ENCODE data around the gene LCP2.

LCP2 gene

GRCh38 chr5:170279459-170279817 lies 18.1 kb downstream of the LCP2 start:
- Histone ChIP-seq H3K9ac (ENCODE audit: low read length) (no peak overlapping the region), H3K4me1 (ENCODE audit: control insufficient read depth, low read depth, low read length) (peaks cover 26% of the 10 kb centered on the region)

GRCh38 chr5:170278611-170279458 lies 18.7 kb downstream of the LCP2 start:
- H3K36me3 ChIP-seq (ENCODE audit: control insufficient read depth, low read depth, low read length), result no peaks in the 10 kb centered on the region
- H3K27me3 ChIP-seq (ENCODE audit: control insufficient read depth, insufficient read depth, low read length), result peaks cover 7% of the 10 kb centered on the region
- H3K27ac ChIP-seq (ENCODE audit: low read length), result no peak overlapping the region
- no peak overlapping the region for H3K4me3 ChIP-seq (ENCODE audit: low read length)
- peaks cover 4% of the 10 kb centered on the region for H3K9me3 ChIP-seq (ENCODE audit: control insufficient read depth, low read depth, low read length)
- no peak overlapping the region for H3K9ac ChIP-seq (ENCODE audit: low read length)
- peaks cover 26% of the 10 kb centered on the region for H3K4me1 ChIP-seq (ENCODE audit: control insufficient read depth, low read depth, low read length)

More at GRCh38 chr5:170279459-170279817, 18.1 kb downstream of the LCP2 start:
- no peaks in the 10 kb centered on the region for H3K36me3 ChIP-seq (ENCODE audit: control insufficient read depth, low read depth, low read length)
- H3K9me3 ChIP-seq (ENCODE audit: control insufficient read depth, low read depth, low read length), result peaks cover 5% of the 10 kb centered on the region
- H3K4me3 ChIP-seq (ENCODE audit: low read length), result no peak overlapping the region
- H3K27ac ChIP-seq (ENCODE audit: low read length), result no peak overlapping the region
- H3K27me3 ChIP-seq (ENCODE audit: control insufficient read depth, insufficient read depth, low read length), result peaks cover 7% of the 10 kb centered on the region

GRCh38 chr5:170277867-170278281 lies 19.7 kb downstream of the LCP2 start:
- Histone ChIP-seq H3K4me1 (ENCODE audit: control insufficient read depth, low read depth, low read length) (peaks cover 29% of the 10 kb centered on the region), H3K9ac (ENCODE audit: low read length) (no peak overlapping the region), H3K27ac (ENCODE audit: low read length) (no peak overlapping the region), H3K9me3 (ENCODE audit: control insufficient read depth, low read depth, low read length) (no peaks in the 10 kb centered on the region), H3K36me3 (ENCODE audit: control insufficient read depth, low read depth, low read length) (no peaks in the 10 kb centered on the region), H3K4me3 (ENCODE audit: low read length) (no peak overlapping the region), H3K27me3 (ENCODE audit: control insufficient read depth, insufficient read depth, low read length) (peaks cover 7% of the 10 kb centered on the region)

- Histone ChIP-seq H3K27ac (ENCODE audit: low read length) (no peak overlapping the region), H3K4me3 (ENCODE audit: low read length) (no peak overlapping the region), H3K27me3 (ENCODE audit: control insufficient read depth, insufficient read depth, low read length) (peaks cover 7% of the 10 kb centered on the region), H3K36me3 (ENCODE audit: control insufficient read depth, low read depth, low read length) (no peaks in the 10 kb centered on the region), H3K9me3 (ENCODE audit: control insufficient read depth, low read depth, low read length) (no peaks in the 10 kb centered on the region), H3K9ac (ENCODE audit: low read length) (no peak overlapping the region), H3K4me1 (ENCODE audit: control insufficient read depth, low read depth, low read length) (peaks cover 29% of the 10 kb centered on the region)
These were observed 21.4 kb downstream of the LCP2 start for GRCh38 chr5:170276140-170276539.

DNA sequence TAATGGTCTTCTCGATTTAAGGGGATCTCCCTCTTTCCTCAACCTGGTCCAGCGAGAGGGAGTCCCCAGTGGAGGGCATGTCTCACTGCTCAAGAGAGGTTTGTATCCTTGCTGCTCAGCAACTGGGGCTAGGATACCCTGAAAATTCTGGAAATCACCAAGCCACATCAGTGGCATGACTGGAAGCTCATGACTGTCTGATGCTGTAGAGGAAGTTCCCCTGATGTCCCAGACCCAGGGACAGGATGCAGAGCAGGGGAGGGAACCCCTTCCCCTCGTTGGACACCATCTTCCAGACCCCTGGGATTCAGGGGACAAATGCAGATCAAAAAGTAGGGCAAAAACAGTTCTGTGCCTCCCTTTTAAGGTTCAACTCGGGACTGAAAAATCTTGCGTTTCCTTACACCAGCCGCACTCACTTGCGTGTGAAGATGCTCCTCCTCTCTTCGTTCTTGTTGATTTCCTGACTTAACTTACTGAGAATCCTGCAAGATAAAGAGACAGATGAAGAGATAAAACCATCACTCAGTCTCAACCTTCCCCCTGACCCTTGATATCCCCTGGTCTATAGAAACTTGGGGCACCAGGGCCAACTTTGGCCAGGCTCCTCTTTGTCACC lies 22.1 kb downstream of the LCP2 start:
- H3K9ac ChIP-seq (ENCODE audit: low read length), result no peak overlapping the region
- peaks cover 29% of the 10 kb centered on the region for H3K4me1 ChIP-seq (ENCODE audit: control insufficient read depth, low read depth, low read length)
- no peaks in the 10 kb centered on the region for H3K9me3 ChIP-seq (ENCODE audit: control insufficient read depth, low read depth, low read length)
- no peaks in the 10 kb centered on the region for H3K36me3 ChIP-seq (ENCODE audit: control insufficient read depth, low read depth, low read length)
- H3K27me3 ChIP-seq (ENCODE audit: control insufficient read depth, insufficient read depth, low read length), result peaks cover 7% of the 10 kb centered on the region
- no peak overlapping the region for H3K27ac ChIP-seq (ENCODE audit: low read length)
- H3K4me3 ChIP-seq (ENCODE audit: low read length), result no peak overlapping the region

GRCh38 chr5:170273968-170274710 lies 23.4 kb downstream of the LCP2 start:
- Histone ChIP-seq H3K27ac (ENCODE audit: low read length) (no peak overlapping the region), H3K9ac (ENCODE audit: low read length) (no peak overlapping the region), H3K4me3 (ENCODE audit: low read length) (no peak overlapping the region), H3K27me3 (ENCODE audit: control insufficient read depth, insufficient read depth, low read length) (peaks cover 7% of the 10 kb centered on the region), H3K9me3 (ENCODE audit: control insufficient read depth, low read depth, low read length) (no peaks in the 10 kb centered on the region), H3K4me1 (ENCODE audit: control insufficient read depth, low read depth, low read length) (peaks cover 16% of the 10 kb centered on the region), H3K36me3 (ENCODE audit: control insufficient read depth, low read depth, low read length) (no peaks in the 10 kb centered on the region)

DNA sequence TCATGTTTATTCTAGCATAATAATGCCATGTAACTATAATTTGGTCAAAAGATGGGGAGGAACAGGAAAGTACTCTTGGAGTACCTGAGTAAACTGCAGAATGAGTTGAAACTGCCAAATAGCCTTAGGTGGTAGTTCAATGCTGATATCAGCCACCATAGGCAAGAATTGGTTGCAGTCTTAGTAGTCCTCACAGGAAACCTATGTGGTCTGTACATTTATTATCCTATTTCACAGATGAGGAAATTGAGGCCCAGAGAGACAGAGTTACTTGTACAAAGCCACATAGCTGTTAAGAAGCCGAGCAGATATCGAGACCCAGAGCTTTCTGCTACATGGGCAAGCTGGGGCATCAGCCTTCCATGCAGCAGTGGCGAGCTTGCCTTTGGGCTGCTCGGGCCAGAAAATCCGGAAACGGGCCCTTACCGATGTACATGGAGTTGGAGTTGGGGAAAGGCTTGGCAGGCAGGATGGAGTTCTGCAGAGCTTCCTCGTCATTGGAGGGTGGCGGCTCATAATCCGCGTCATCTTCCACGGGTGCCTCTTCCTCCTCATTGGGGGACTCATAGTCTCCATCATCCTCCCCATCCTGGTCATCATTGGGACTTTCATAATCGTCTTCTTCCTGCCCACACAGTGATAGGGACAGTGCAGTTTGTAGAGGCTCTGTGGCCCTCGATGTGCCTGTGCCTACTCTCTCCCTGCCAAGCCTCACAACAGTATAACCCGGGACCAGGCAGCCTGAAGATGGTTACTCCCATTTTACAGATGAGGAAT lies 27.1 kb downstream of the LCP2 start:
- Histone ChIP-seq H3K9me3 (ENCODE audit: control insufficient read depth, low read depth, low read length) (no peaks in the 10 kb centered on the region), H3K27ac (ENCODE audit: low read length) (no peak overlapping the region), H3K36me3 (ENCODE audit: control insufficient read depth, low read depth, low read length) (no peaks in the 10 kb centered on the region), H3K9ac (ENCODE audit: low read length) (no peak overlapping the region), H3K27me3 (ENCODE audit: control insufficient read depth, insufficient read depth, low read length) (peaks cover 8% of the 10 kb centered on the region), H3K4me1 (ENCODE audit: control insufficient read depth, low read depth, low read length) (peaks cover 12% of the 10 kb centered on the region), H3K4me3 (ENCODE audit: low read length) (no peak overlapping the region)

DNA sequence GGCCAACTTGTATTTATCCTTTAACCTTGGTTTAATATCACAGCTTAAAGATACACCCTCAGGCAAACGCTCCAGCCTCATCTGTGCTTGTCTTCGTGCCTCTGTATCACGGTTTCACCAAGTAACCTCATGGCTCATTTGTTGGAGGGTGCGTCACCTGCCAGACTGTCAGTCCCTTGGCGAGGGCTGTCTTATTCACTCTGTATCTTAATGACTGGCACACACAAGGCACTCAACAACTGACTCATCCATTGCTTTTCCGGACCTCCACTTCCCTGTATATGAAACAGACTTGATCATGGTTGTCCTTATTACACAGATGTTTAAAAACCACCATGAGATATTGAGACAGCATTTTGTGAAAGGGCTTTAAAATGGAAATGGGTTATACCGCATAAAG lies 28.0 kb downstream of the LCP2 start:
- Histone ChIP-seq H3K9ac (ENCODE audit: low read length) (no peak overlapping the region), H3K4me1 (ENCODE audit: control insufficient read depth, low read depth, low read length) (peaks cover 12% of the 10 kb centered on the region), H3K9me3 (ENCODE audit: control insufficient read depth, low read depth, low read length) (no peaks in the 10 kb centered on the region), H3K4me3 (ENCODE audit: low read length) (no peak overlapping the region), H3K27ac (ENCODE audit: low read length) (no peak overlapping the region), H3K36me3 (ENCODE audit: control insufficient read depth, low read depth, low read length) (no peaks in the 10 kb centered on the region), H3K27me3 (ENCODE audit: control insufficient read depth, insufficient read depth, low read length) (peaks cover 8% of the 10 kb centered on the region)

DNA sequence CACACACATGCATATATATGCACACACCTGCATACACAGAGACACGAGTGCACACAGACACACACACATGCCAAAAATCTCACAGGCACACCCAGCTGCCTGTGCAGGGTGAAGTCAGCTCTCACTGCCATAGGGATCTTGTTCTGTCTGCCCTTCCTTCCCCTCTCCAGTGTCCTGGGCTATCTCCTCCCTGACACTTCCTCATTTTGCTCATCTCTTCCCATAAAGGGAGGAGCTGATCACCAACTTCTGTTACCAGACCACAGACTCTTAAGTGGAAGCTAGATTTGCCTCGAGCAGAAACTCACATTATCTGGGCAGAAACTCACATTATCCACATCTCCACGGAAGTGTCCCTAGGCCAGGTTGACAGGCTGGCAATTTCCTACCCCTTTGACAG lies 28.7 kb downstream of the LCP2 start:
- Histone ChIP-seq H3K9me3 (ENCODE audit: control insufficient read depth, low read depth, low read length) (no peaks in the 10 kb centered on the region), H3K4me1 (ENCODE audit: control insufficient read depth, low read depth, low read length) (peaks cover 12% of the 10 kb centered on the region), H3K27ac (ENCODE audit: low read length) (no peak overlapping the region), H3K4me3 (ENCODE audit: low read length) (no peak overlapping the region), H3K27me3 (ENCODE audit: control insufficient read depth, insufficient read depth, low read length) (peaks cover 8% of the 10 kb centered on the region), H3K9ac (ENCODE audit: low read length) (no peak overlapping the region), H3K36me3 (ENCODE audit: control insufficient read depth, low read depth, low read length) (no peaks in the 10 kb centered on the region)

DNA sequence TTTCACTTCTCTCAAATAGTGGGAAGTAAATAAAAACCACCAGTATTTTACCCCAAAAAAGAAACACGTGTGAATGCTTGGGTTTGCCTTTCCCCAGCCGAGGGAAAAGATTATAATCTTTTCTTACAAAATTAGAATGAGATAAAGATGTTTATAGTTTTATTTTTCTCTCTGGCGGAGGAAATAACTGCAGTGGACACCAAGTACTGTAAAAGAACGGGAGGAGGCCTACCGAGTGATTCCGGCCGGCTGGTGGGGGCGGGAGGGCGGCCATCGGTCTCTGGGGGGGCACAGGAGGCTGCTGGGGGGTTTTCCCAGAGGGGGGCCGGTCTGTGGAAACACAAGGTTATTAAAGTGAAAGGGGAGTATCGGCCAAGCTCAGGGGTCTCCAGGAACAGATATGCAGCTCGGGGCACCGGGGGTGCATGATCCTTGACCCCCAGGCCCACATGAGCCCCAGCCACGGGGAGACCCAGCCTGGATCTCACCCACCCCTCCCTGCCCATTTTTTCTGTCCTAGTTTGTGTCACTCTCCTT lies 29.4 kb downstream of the LCP2 start:
- H3K9ac ChIP-seq (ENCODE audit: low read length), result no peak overlapping the region
- H3K27me3 ChIP-seq (ENCODE audit: control insufficient read depth, insufficient read depth, low read length), result peaks cover 8% of the 10 kb centered on the region
- H3K4me3 ChIP-seq (ENCODE audit: low read length), result no peak overlapping the region
- no peaks in the 10 kb centered on the region for H3K36me3 ChIP-seq (ENCODE audit: control insufficient read depth, low read depth, low read length)
- H3K4me1 ChIP-seq (ENCODE audit: control insufficient read depth, low read depth, low read length), result peaks cover 9% of the 10 kb centered on the region
- H3K27ac ChIP-seq (ENCODE audit: low read length), result no peak overlapping the region
- no peaks in the 10 kb centered on the region for H3K9me3 ChIP-seq (ENCODE audit: control insufficient read depth, low read depth, low read length)

Data from iPS-18a (cell line).